Motor neuron (in vitro differentiated cells): Measurements from ENCODE around the gene IL6. TPM values are rescaled to one million over a fixed set of nuclear protein-coding genes. Genes with fewer than 3 reads are reported as not detected.
A peak's percentile ranks its signal among the peaks of the same experiment; 100 is the strongest.
"Not testable (repeated sequence)": the region's sequence is repeated elsewhere in the genome, so short reads cannot be mapped to it uniquely, and the experiment has no call there.

Experiments
- ATAC-seq, 8 experiments: fragments of 200-7000 bp; cut with Tn5 transposase; replicated peaks in 6 of 8; 2 replicates each; pipeline ENCODE4 v1.8.0; 2021; ENCODE audit warnings: mild to moderate bottlenecking in 8 of 8, moderate library complexity in 8 of 8
- H3K27ac ChIP-seq, 2 donors: fragments of 250-450 bp; sonication (Bioruptor Pico); 2 replicates each; pipeline ENCODE4 v1.9.0; 2021; ENCODE audit warnings: antibody characterized with exemption in 2 of 2, mild to moderate bottlenecking in 2 of 2, moderate library complexity in 1 of 2
- H3K4me1 ChIP-seq, 2 donors: fragments of 250-450 bp; sonication (Bioruptor Pico); replicated peaks in 1 of 2; 2 replicates each; pipeline ENCODE4 v1.6.1; 2021; ENCODE audit warnings: antibody characterized with exemption in 2 of 2, mild to moderate bottlenecking in 2 of 2, moderate library complexity in 1 of 2
- H3K4me3 ChIP-seq, 5 donors: fragments of 250-450 bp; sonication (Bioruptor Pico); 2 replicates each; pipeline ENCODE4 v1.9.0; 2021; ENCODE audit warnings: antibody characterized with exemption in 5 of 5, mild to moderate bottlenecking in 5 of 5, moderate library complexity in 4 of 5
- WGBS, 10 experiments: fragments of 450-650 bp; shearing (Covaris generic); methylation state at CpG; one replicate each; pipeline ENCODE4 v1.0.0; 2022; 5-methylcytosine and 5-hydroxymethylcytosine counted together
- in situ Hi-C, 9 experiments: fragments of 400-800 bp; cut with MboI; loops; one replicate each; pipeline ENCODE4 v1.15.0; 2021; ENCODE audit warnings: low sequenced_read_pairs in 9 of 9, low pct_unique_long_range_greater_than_20kb in 2 of 9; ENCODE audit not compliant: unreplicated experiment in 9 of 9
- total RNA-seq, 8 experiments: library from RNA; unstranded; fragments of 300-600 nt; gene quantifications; 2 replicates each; pipeline versions ENCODE4 v1.2.3 to v1.2.4, GENCODE V29; 2022

The IL6 gene
- total RNA-seq, 8 experiments from 2014 or later: 1.0 to 9.3 (median 3.5) TPM; not detected in 4

DNA sequence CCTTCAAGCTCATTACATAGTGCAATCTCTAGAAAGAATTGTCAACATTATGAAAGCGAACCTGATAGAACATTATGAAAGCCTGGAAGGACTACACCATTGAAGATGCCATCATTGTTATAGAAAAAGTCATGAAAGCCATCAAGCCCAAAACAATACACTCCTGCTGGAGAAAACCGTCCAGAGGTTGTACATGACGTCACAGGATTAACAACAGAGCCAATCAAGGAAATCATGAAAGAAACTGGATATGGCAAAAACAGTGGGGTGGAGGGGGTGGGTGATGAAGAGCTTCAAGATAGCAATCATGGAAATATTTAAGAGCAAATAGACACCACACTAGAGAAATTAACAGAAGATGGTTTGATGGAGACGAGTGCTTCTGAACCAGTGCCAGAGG, 50.0 kb downstream of the IL6 start:
- no peak overlapping the region for H3K27ac ChIP-seq
- WGBS, 10 experiments: 13 to 100% (median 82%) methylated on average over 1 to 4 of the region's 4 CpGs; no CpG with 5 or more reads in 2 of the 10 experiments

DNA sequence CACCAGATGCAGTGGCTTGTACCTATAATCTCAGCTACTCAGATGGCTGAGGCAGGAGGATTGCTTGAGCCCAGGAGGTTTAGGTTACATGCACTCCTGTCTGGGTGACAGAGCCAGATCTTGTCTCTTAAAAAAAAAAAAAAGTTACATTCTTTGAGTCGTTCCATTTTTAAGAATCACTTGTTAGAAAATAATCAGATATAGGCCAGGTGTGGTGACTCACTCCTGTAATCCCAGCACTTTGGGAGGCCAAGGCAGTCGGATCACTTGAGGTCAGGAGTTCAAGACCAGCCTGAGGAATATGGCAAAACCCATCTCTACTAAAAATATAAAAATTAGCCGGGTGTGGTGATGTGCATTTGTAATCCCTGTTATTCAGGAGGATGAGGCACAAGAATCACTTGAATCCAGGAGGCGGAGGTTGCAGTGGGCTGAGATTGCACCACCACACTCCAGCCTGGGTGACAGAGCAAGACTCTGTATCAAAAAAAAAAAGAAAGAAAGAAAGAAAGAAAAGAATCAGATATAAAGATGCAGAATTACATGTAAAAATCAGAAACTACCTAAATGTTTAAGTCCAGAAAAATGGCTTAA, 52.8 kb downstream of the IL6 start:
- H3K4me3 ChIP-seq, H3K4me1 ChIP-seq, in situ Hi-C loops, H3K27ac ChIP-seq: not testable (repeated sequence)
- ATAC-seq: peak in 3 of 8 experiments; percentile 64 to 80 (median 68)
- 0 to 100% (median 63%) methylated on average over 1 to 4 of the region's 4 CpGs for WGBS, 10 experiments

More for the DNA sequence above, 50.0 kb downstream of the IL6 start:
- Histone ChIP-seq H3K4me3 (no peak overlapping the region), H3K4me1 (no peaks in the 10 kb centered on the region)
- in situ Hi-C loops: no loop called here
- no peak for ATAC-seq

DNA sequence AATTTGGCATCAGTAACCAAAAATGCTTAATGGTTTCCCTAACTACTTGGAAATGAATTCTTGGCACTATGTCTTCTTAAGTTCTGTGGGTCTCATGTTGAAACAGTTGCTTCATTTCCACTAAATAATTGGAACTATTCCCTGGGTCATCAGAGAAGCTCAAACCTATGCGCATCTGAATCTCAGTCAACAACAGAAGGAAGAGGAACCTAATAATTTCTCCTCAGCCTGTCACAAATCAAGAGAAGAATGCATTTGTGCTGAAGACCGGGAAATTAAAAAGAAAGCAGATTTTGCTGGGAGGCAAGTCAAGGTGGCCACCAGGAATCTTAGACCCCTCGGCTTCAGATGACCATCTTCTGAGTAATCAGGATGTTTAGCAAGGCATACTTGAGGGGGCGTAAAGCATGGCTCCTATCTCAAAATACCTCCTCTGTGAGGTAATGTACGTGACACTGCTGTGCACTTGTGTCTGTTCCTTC, 54.3 kb downstream of the IL6 start:
- Histone ChIP-seq H3K4me1 (no peaks in the 10 kb centered on the region), H3K4me3 (no peak overlapping the region), H3K27ac (no peak overlapping the region)
- ATAC-seq: peak in 3 of 8 experiments; percentile 32 to 57 (median 57)
- WGBS, 10 experiments: 15 to 100% (median 77%) methylated on average over 1 to 5 of the region's 5 CpGs; no CpG with 5 or more reads in 2 of the 10 experiments
- in situ Hi-C loops: no loop called here

Other genes with a start within 250 kb of the IL6 start
- gene STEAP1B, start 227.0 kb upstream of the IL6 start, total RNA-seq: 1 to 10 TPM in 7 of 8 experiments, under 1 TPM in 1; 0.11 to 5.3 (median 2.5) TPM
- 100 to 1,000 TPM; 153 to 386 (median 246) TPM for gene TOMM7, start 95.6 kb downstream of the IL6 start, total RNA-seq